Ectodermal cell (in vitro differentiated cells): Measurements from ENCODE around the gene NUDT2.

ENCODE experiments used
- H3K27ac ChIP-seq: 2 replicates; pipeline ENCODE4 v1.7.0; 2013; ENCODE audit warnings: mild to moderate bottlenecking, low read depth, low read length; ENCODE audit not compliant: insufficient read depth, poor library complexity, severe bottlenecking
- H3K27me3 ChIP-seq: 2 replicates; pipeline ENCODE4 v1.7.0; 2013; ENCODE audit warnings: mild to moderate bottlenecking, low read length; ENCODE audit not compliant: insufficient read depth, control insufficient read depth, poor library complexity, severe bottlenecking
- H3K36me3 ChIP-seq: one replicate; pipeline ENCODE4 v1.7.0; 2013; ENCODE audit warnings: low read length; ENCODE audit not compliant: control insufficient read depth, insufficient read depth
- H3K4me1 ChIP-seq: one replicate; pipeline ENCODE4 v1.7.0; 2013; ENCODE audit warnings: low read length; ENCODE audit not compliant: control insufficient read depth, insufficient read depth
- H3K4me3 ChIP-seq: 2 replicates; pipeline ENCODE4 v1.7.0; 2013; ENCODE audit warnings: low read depth, low read length, control low read depth; ENCODE audit not compliant: insufficient read depth
- H3K9me3 ChIP-seq: 2 replicates; pipeline ENCODE4 v1.7.0; 2013; ENCODE audit warnings: mild to moderate bottlenecking, low read length, moderate library complexity; ENCODE audit not compliant: control insufficient read depth
- WGBS, 2 experiments: methylation state at CpG; one replicate each; pipeline ENCODE4 v1.1.7; 2013; ENCODE audit warnings: missing lambda C conversion rate in 2 of 2; 5-methylcytosine and 5-hydroxymethylcytosine counted together

The NUDT2 gene

DNA sequence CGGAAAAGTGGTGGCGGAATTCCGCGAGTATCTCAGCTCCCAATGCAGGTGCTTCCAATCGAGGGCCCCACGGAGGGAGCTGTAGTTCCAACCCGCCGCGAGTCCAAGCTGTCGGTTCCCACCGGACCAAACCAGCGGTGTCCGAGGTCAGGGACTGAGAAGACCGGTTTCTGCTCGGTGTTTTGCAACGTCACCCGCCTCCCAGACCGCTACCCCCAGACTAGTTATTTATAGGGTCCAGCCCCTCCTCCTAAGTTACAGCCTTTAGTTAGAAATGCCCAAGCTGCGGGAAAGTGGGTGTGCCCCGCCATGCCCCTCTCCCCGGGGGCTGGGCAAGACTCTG is 48.0 kb downstream of the NUDT2 start:
- no peak overlapping the region for H3K27ac ChIP-seq
- no peaks in the 10 kb centered on the region for H3K9me3 ChIP-seq
- 23 to 29% methylated on average over 19 to 21 of the region's 21 CpGs for WGBS, 2 experiments
- H3K27me3 ChIP-seq = peaks cover 83% of the 10 kb centered on the region
- H3K4me3 ChIP-seq = peak overlapping the region; percentile 44
- H3K4me1 ChIP-seq = peaks cover 10% of the 10 kb centered on the region
- H3K36me3 ChIP-seq = no peaks in the 10 kb centered on the region

DNA sequence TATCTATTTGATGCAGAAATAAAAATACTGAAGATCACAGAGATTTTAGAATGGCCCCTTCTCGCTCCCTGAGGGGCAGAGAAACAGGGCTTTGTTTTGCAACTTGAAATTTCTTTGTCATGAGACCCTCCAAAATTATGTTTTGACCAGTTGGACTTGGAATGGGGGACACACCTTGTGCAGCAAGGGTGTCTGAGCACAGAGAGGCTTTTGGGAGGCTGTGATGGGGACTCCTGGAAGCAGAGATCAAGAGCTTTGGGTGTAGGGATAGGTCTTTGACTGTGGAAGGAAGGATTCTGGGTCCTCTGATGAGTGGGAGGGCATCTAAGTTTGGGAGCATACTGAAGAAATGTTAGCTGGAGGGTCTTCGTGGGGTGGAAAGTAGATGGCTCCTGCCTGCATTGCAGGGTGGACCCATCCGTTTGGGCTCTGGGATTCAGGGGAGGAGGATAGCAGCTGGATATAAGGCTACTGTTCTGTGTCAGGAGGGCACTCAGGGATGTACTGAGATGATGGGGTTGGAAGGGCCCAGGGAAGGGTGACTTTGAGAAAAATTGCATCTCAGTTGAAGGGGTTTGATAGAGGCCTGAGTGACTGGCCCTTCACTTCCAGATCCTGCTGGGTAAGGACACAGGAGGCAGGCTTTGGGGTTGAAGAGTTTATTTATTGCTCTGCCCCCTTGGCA is 49.1 kb downstream of the NUDT2 start:
- H3K27me3 ChIP-seq = peaks cover 92% of the 10 kb centered on the region
- no peaks in the 10 kb centered on the region for H3K36me3 ChIP-seq
- no peak overlapping the region for H3K27ac ChIP-seq
- H3K4me3 ChIP-seq = no peak overlapping the region
- WGBS, 2 experiments = 88 to 91% methylated on average over 3 of the region's 3 CpGs
- peaks cover 10% of the 10 kb centered on the region for H3K4me1 ChIP-seq
- H3K9me3 ChIP-seq = no peaks in the 10 kb centered on the region

DNA sequence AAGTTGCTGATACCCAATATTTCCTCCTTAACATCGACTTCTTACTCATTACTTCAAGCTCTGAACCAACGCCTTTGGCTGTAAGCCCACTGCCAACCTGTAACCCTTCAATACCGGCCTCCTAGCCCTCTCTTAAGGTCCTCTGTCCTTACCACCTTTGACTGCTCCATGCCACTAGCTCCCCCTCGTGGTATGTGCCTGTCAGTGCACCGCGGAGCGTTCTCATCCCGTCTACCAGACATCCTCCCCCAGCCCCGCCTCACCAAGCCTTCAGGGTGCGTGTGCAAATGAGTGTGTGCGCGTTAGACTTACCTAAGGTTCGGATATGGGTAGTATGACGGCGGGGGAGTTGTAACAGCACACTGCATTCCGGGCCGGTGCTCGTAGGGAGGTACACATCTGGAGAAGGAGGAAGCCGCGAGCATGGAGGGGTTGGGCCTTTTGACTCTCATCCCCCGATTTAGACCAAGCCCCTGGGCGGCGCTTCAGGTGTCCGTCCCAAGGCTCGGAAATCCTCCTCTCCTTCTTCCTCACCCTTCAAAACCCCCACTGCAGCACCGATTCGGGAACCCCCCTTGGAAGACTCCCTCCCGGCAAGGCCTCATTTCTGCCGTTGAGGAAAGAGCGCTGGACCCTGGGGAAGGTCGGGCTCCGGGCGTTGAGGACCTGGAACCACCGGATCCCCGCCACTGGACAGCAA is 50.1 kb downstream of the NUDT2 start:
- peaks cover 10% of the 10 kb centered on the region for H3K4me1 ChIP-seq
- no peaks in the 10 kb centered on the region for H3K36me3 ChIP-seq
- H3K9me3 ChIP-seq = no peaks in the 10 kb centered on the region
- H3K27ac ChIP-seq = no peak overlapping the region
- WGBS, 2 experiments = 1 to 2% methylated on average over 35 of the region's 35 CpGs
- H3K4me3 ChIP-seq = peak overlapping the region; percentile 32
- H3K27me3 ChIP-seq = peaks cover 87% of the 10 kb centered on the region

DNA sequence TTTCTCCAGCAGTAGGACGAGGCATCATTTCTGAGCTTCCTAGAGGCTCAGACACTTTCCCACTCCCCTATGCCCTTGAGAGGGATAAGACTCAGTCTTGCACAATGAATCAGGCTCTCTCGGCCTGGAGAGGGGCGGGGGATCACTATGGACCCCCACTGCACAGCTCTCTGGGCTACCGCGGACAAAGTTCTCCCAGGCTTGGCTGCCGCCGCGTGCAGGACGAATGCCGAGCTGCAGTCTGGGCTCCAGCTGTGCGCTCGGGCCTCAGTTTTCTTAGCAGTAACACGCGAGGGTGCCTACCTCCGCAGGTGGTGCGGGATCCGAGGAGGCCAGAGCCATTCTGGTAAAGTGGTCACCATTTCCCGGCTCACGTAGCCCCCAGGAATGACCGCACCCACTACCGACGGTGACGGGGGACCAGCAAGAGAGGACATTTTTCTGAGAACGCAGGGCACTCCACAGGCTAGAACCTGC is 50.7 kb downstream of the NUDT2 start:
- Histone ChIP-seq H3K4me1 (peaks cover 10% of the 10 kb centered on the region), H3K9me3 (no peaks in the 10 kb centered on the region), H3K4me3 (peak overlapping the region; percentile 47), H3K27me3 (peaks cover 87% of the 10 kb centered on the region), H3K27ac (no peak overlapping the region), H3K36me3 (no peaks in the 10 kb centered on the region)
- 3% methylated on average over 24 of the region's 24 CpGs for WGBS, 2 experiments

DNA sequence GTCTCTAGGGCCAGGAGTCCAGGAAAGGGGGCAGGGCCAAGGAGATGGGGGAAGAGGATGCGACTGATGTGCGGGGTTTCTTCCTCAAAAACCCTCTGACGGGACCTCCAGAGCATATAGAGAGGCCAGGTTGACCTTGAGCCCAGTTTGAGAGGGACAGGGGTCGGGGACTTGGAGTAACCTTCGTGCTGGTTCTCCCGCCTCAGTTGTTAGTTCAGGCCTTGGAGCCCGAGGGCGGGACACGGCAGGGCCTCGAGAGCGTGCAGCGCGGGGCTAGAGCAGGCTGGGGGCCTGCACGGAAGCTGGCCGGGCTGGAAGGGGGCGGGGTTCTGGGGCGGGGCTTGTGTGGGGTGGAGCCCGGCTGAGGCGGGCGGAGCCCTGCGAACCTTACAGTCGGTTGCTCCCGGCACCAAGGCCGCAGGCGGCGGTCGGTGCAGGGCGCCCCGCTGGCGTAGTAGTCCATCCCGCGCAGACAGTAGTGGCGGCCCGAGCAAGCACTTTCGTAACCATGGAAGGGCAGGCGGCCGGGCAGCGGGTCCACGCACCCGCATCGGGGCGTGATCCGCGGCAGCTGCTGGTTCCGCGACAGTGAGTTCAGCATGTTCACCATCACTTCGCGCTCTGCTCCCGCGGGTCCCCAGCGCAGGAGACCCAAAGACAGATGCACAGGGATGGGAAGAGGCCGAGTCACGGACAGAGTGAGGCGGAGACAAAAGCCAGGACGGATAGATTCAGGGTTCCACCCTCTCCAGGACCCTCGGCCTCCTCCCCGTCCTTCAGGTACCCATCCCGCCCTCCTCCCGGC is 51.3 kb downstream of the NUDT2 start:
- no peaks in the 10 kb centered on the region for H3K36me3 ChIP-seq
- no peak overlapping the region for H3K27ac ChIP-seq
- H3K4me3 ChIP-seq = peak overlapping the region; percentile 47
- H3K27me3 ChIP-seq = peaks cover 80% of the 10 kb centered on the region
- H3K9me3 ChIP-seq = no peaks in the 10 kb centered on the region
- H3K4me1 ChIP-seq = peaks cover 10% of the 10 kb centered on the region
- WGBS, 2 experiments = 2 to 3% methylated on average over 59 of the region's 59 CpGs

DNA sequence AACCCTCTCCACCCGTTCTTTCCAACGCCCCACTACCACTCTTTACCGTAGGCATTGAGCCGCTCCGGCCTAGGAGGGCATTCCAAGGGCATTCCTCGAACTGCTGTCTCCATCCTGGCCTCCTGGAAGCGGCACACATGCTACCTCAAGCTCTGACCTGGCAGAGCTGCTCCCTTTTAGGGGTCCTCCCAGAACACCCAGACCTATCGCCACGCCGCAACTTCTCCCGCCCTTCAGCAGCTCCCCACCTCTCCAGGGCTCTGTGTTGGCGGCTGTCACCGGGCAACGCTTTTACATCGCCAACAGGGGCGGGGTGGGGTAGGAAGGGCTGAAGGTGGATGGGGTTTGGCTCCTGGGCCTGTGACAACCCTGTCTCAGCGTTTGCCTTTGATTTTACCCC is 52.0 kb downstream of the NUDT2 start:
- Histone ChIP-seq H3K4me1 (peaks cover 10% of the 10 kb centered on the region), H3K36me3 (no peaks in the 10 kb centered on the region), H3K27ac (no peak overlapping the region), H3K9me3 (no peaks in the 10 kb centered on the region), H3K27me3 (peaks cover 74% of the 10 kb centered on the region), H3K4me3 (peak overlapping the region; percentile 47)
- whole genome bisulfite sequencing, 2 experiments = 25 to 34% methylated on average over 17 of the region's 17 CpGs

DNA sequence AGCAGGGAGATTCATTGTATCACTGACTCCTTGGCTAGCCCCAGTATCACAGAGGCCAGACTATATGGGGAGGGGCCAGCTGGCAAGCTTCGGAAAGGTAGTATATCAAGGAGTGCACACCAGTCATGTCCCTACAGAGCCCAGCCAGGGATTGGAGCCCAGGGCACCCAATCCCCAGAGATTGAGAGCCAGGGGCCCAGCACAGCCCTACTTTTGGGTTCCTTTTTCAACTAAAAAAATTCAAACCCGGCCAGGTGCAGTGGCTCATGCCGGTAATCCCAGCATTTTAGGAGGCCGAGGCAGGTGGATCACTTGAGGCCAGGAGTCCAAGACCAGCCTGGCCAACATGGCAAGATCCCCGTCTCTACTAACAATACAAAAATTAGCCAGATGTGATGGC is 52.7 kb downstream of the NUDT2 start:
- no peaks in the 10 kb centered on the region for H3K36me3 ChIP-seq
- no peak overlapping the region for H3K27ac ChIP-seq
- peaks cover 67% of the 10 kb centered on the region for H3K27me3 ChIP-seq
- H3K9me3 ChIP-seq = no peaks in the 10 kb centered on the region
- 79 to 86% methylated on average over 5 of the region's 5 CpGs for WGBS, 2 experiments
- H3K4me3 ChIP-seq = no peak overlapping the region
- H3K4me1 ChIP-seq = peaks cover 10% of the 10 kb centered on the region

DNA sequence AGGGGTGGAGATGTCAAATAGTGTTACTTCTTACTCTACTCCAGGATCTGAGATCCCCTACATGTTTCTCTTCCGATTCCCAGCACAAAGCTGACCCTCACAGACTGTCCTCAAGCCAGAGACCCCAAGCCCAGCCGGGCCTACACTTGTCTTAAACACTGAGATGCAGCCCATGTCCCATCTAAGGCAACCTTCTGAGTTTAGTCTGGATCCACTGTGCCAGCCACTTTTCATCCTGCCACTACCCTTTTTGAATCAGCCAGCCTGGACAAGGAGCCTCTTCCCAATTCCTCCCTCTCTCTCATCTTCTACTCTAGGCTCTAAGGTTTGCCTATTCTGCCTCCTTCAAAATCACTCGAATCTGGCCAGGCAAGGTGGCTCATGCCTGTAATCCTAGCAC is 53.5 kb downstream of the NUDT2 start:
- 82 to 89% methylated on average over 3 of the region's 3 CpGs for WGBS, 2 experiments
- Histone ChIP-seq H3K27ac (no peak overlapping the region), H3K4me1 (peaks cover 10% of the 10 kb centered on the region), H3K4me3 (no peak overlapping the region), H3K27me3 (peaks cover 58% of the 10 kb centered on the region), H3K9me3 (no peaks in the 10 kb centered on the region), H3K36me3 (no peaks in the 10 kb centered on the region)

DNA sequence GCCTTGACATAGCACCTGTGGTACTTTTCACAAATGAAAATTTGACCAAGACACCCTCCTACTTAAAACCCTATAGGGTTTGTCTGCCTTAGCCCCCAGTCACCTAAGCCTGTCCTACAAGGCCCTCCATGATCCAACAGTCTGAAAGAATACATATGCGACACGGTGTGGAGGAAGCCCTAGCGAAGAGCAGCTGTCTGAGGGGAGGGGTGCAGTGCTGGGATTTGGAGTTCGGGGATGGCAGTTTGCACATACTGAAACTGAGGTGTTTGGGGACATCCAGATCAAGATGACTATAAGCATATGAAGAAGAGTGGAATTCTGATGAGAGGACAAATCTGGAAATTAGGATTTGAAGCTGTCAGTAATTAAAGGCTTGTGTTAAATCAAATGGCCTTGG is 54.5 kb downstream of the NUDT2 start:
- H3K36me3 ChIP-seq = no peaks in the 10 kb centered on the region
- peaks cover 10% of the 10 kb centered on the region for H3K4me1 ChIP-seq
- no peak overlapping the region for H3K27ac ChIP-seq
- no peaks in the 10 kb centered on the region for H3K9me3 ChIP-seq
- H3K4me3 ChIP-seq = no peak overlapping the region
- H3K27me3 ChIP-seq = peaks cover 48% of the 10 kb centered on the region
- 89 to 90% methylated on average over 4 of the region's 4 CpGs for WGBS, 2 experiments
